Keratinocyte (primary cell): ENCODE results near the gene MAN2C1. TPM values are rescaled to one million over a fixed set of nuclear protein-coding genes. Genes with fewer than 3 reads are reported as not detected.

ENCODE experiments used
- DNase-seq: peaks from one replicate; pipeline ENCODE4 v3.0.0-alpha.2; 2011; ENCODE audit warnings: low read depth, missing footprints, low spot score
- FAIRE-seq: peaks from 2 replicates; lab custom pipeline; 2011; peaks lifted over from hg19 to GRCh38; lab: Jason Lieb, UNC
- H2AFZ ChIP-seq: 2 replicates; pipeline ENCODE4 v1.6.0; 2012; ENCODE audit warnings: low read length, control low read depth, inconsistent platforms; ENCODE audit not compliant: control insufficient read depth
- H3K27ac ChIP-seq: 2 replicates; pipeline ENCODE4 v1.5.1; 2011; ENCODE audit warnings: low read length; ENCODE audit not compliant: control insufficient read depth, insufficient read depth
- H3K27me3 ChIP-seq: 3 replicates; pipeline ENCODE4 v1.6.0; 2011; ENCODE audit warnings: low read length; ENCODE audit not compliant: control insufficient read depth, insufficient read depth; ENCODE audit errors: extremely low read depth
- H3K36me3 ChIP-seq, 2 experiments: 2 replicates in 1 of 2; 3 replicates in 1 of 2; pipeline ENCODE4 v1.5.1; 2011; ENCODE audit warnings: low read length in 2 of 2, mild to moderate bottlenecking in 1 of 2; ENCODE audit not compliant: control insufficient read depth in 2 of 2, insufficient read depth in 2 of 2; ENCODE audit errors: extremely low read depth in 1 of 2
- H3K4me1 ChIP-seq: 3 replicates; pipeline ENCODE4 v1.5.1; 2011; ENCODE audit warnings: low read length; ENCODE audit not compliant: control insufficient read depth, insufficient read depth; ENCODE audit errors: extremely low read depth
- H3K4me2 ChIP-seq: 3 replicates; pipeline ENCODE4 v1.6.0; 2011; ENCODE audit warnings: low read depth, low read length; ENCODE audit not compliant: control insufficient read depth, insufficient read depth; ENCODE audit errors: extremely low read depth
- H3K4me3 ChIP-seq, 3 experiments: fragments of 200-600 bp in 1 of 3; sonication (generic) in 1 of 3; 2 replicates in 2 of 3; 3 replicates in 1 of 3; pipeline ENCODE4 v1.5.1; 2011 to 2016; ENCODE audit warnings: low read length in 3 of 3, mild to moderate bottlenecking in 3 of 3, control low read depth in 2 of 3, inconsistent platforms in 1 of 3, low read depth in 1 of 3, mixed read lengths in 1 of 3, mixed run types in 1 of 3, moderate library complexity in 1 of 3; ENCODE audit not compliant: control insufficient read depth in 2 of 3, insufficient read depth in 2 of 3; ENCODE audit errors: extremely low read depth in 1 of 3
- H3K79me2 ChIP-seq: 2 replicates; pipeline ENCODE4 v1.6.0; 2012; ENCODE audit warnings: low read length; ENCODE audit not compliant: control insufficient read depth, insufficient read depth
- H3K9ac ChIP-seq: 3 replicates; pipeline ENCODE4 v1.6.0; 2011; ENCODE audit warnings: low read length; ENCODE audit not compliant: control insufficient read depth, insufficient read depth; ENCODE audit errors: extremely low read depth
- H3K9me1 ChIP-seq: 3 replicates; pipeline ENCODE4 v1.6.0; 2011; ENCODE audit warnings: low read length; ENCODE audit not compliant: control insufficient read depth, insufficient read depth; ENCODE audit errors: extremely low read depth
- H3K9me3 ChIP-seq: 2 replicates; pipeline ENCODE4 v1.5.1; 2012; ENCODE audit warnings: low read depth, low read length; ENCODE audit not compliant: control insufficient read depth
- H4K20me1 ChIP-seq: 3 replicates; pipeline ENCODE4 v1.6.0; 2011; ENCODE audit warnings: low read length; ENCODE audit not compliant: control insufficient read depth, insufficient read depth; ENCODE audit errors: extremely low read depth
- CTCF ChIP-seq, 3 experiments: IDR thresholded peaks in 1 of 3; conservative IDR thresholded peaks in 1 of 3; optimal IDR thresholded peaks in 1 of 3; 2 replicates in 2 of 3; 3 replicates in 1 of 3; pipeline versions ENCODE3 to v1.5.1; 2011; ENCODE audit warnings: low read length in 3 of 3, mild to moderate bottlenecking in 3 of 3, moderate library complexity in 2 of 3, control low read depth in 1 of 3, inconsistent platforms in 1 of 3; ENCODE audit not compliant: insufficient read depth in 2 of 3; ENCODE audit errors: extremely low read depth in 1 of 3
- EZH2 ChIP-seq: IDR thresholded peaks from one replicate; pipeline ENCODE4 v1.6.1; 2012; ENCODE audit warnings: inconsistent platforms, mild to moderate bottlenecking, low read length, moderate library complexity
- dilution Hi-C: fragments of 300-500 bp; cut with MboI; formaldehyde crosslinking; loops from one replicate; pipeline ENCODE4 v1.7.0; 2020; ENCODE audit warnings: low sequenced_read_pairs; ENCODE audit not compliant: extremely low pct_ligation_motif_present
- polyA plus RNA-seq, 5 experiments: library from polyadenylated mRNA; depleted of rRNA in 3 of 5; stranded (reverse) in 3 of 5; stranded (forward) in 1 of 5; unstranded in 1 of 5; fragments of >200 nt; gene quantifications; 1 replicate in 1 of 5; 2 replicates in 3 of 5; 3 replicates in 1 of 5; pipeline versions ENCODE4 v1.2.1 to v1.2.3, GENCODE V29; 2011 to 2012; ENCODE audit warnings: missing spikeins in 2 of 5, low read depth in 1 of 5, low replicate concordance in 1 of 5

Gene MAN2C1
- polyA plus RNA-seq, 1 donor (not counting 4 experiments of a cell fraction or from before 2014, with no cell fraction given), result 35.4 TPM

GRCh38 chr15:75348562-75349350 is 19.7 kb downstream of the MAN2C1 start:
- no peaks in the 10 kb centered on the region for H3K79me2 ChIP-seq
- H3K4me3 ChIP-seq, result peak overlapping the region; percentile 70 to 78 (median 72)
- H3K27me3 ChIP-seq, result peaks cover 12% of the 10 kb centered on the region
- peaks cover 3 to 4% of the 10 kb centered on the region in 2 experiments for H3K36me3 ChIP-seq
- H3K4me1 ChIP-seq, result peaks cover 7% of the 10 kb centered on the region
- TF ChIP-seq EZH2 (peak; percentile 51), CTCF (optimal IDR thresholded peaks at IDR 0.05 in 1 of 3, IDR thresholded peaks at IDR 0.05 in 1 of 3, conservative IDR thresholded peaks at IDR 0.05 in 1 of 3; ENCODE audit: extremely low read depth in 1 of 3, insufficient read depth in 2 of 3, low read length in 3 of 3) (no peak)
- dilution Hi-C loops, result no loop called here
- FAIRE-seq, result no peak
- H3K9me1 ChIP-seq, result no peaks in the 10 kb centered on the region
- peak overlapping the region; percentile 33 for H2AFZ ChIP-seq
- DNase-seq, result no peak
- H3K4me2 ChIP-seq, result peak overlapping the region; percentile 83
- no peak overlapping the region for H3K27ac ChIP-seq
- H3K9ac ChIP-seq, result peak overlapping the region; percentile 61
- no peaks in the 10 kb centered on the region for H3K9me3 ChIP-seq
- no peaks in the 10 kb centered on the region for H4K20me1 ChIP-seq

GRCh38 chr15:75348034-75348561 is 20.3 kb downstream of the MAN2C1 start:
- dilution Hi-C loops, result no loop called here
- H3K79me2 ChIP-seq, result no peaks in the 10 kb centered on the region
- TF ChIP-seq CTCF (optimal IDR thresholded peaks at IDR 0.05 in 1 of 3, IDR thresholded peaks at IDR 0.05 in 1 of 3, conservative IDR thresholded peaks at IDR 0.05 in 1 of 3; ENCODE audit: extremely low read depth in 1 of 3, insufficient read depth in 2 of 3, low read length in 3 of 3) (no peak), EZH2 (no peak)
- no peaks in the 10 kb centered on the region for H3K9me3 ChIP-seq
- H3K9ac ChIP-seq, result peak overlapping the region; percentile 61
- H3K36me3 ChIP-seq, result peaks cover 2 to 3% of the 10 kb centered on the region in 2 experiments
- H3K4me1 ChIP-seq, result peaks cover 7% of the 10 kb centered on the region
- H3K4me3 ChIP-seq, result peak overlapping the region; percentile 70 to 78 (median 72)
- no peak overlapping the region for H3K27ac ChIP-seq
- H3K4me2 ChIP-seq, result peak overlapping the region; percentile 83
- H3K9me1 ChIP-seq, result no peaks in the 10 kb centered on the region
- no peak for FAIRE-seq
- H4K20me1 ChIP-seq, result no peaks in the 10 kb centered on the region
- peaks cover 12% of the 10 kb centered on the region for H3K27me3 ChIP-seq
- H2AFZ ChIP-seq, result peak overlapping the region; percentile 78
- DNase-seq, result no peak
